Hepatocyte (in vitro differentiated cells): ENCODE results near the gene MAPK4. TPM values are rescaled to one million over a fixed set of nuclear protein-coding genes. Genes with fewer than 3 reads are reported as not detected.
"Not testable (repeated sequence)": the region's sequence is repeated elsewhere in the genome, so short reads cannot be mapped to it uniquely, and the experiment has no call there.

ENCODE experiments used
- DNase-seq: peaks from one replicate; pipeline ENCODE4 v3.0.0-alpha.2; 2016; ENCODE audit warnings: low spot score
- H2AFZ ChIP-seq: fragments of 200-600 bp; sonication (generic); 2 replicates; pipeline ENCODE4 v1.6.0; 2016; ENCODE audit warnings: antibody characterized with exemption, mild to moderate bottlenecking
- H3K27ac ChIP-seq: fragments of 200-600 bp; sonication (generic); 2 replicates; pipeline ENCODE4 v1.5.1; 2016; ENCODE audit warnings: mild to moderate bottlenecking
- H3K27me3 ChIP-seq: fragments of 200-600 bp; sonication (generic); 2 replicates; pipeline ENCODE4 v1.6.1; 2016
- H3K36me3 ChIP-seq: fragments of 200-600 bp; sonication (generic); replicated peaks from 2 replicates; pipeline ENCODE4 v1.5.1; 2016; ENCODE audit warnings: low read depth; ENCODE audit not compliant: insufficient read depth
- H3K4me1 ChIP-seq: fragments of 200-600 bp; sonication (generic); 2 replicates; pipeline ENCODE4 v1.5.1; 2016; ENCODE audit warnings: mild to moderate bottlenecking, moderate library complexity; ENCODE audit not compliant: insufficient read depth
- H3K4me2 ChIP-seq: fragments of 200-600 bp; sonication (generic); 2 replicates; pipeline ENCODE4 v1.6.0; 2016
- H3K4me3 ChIP-seq: fragments of 200-600 bp; sonication (generic); 2 replicates; pipeline ENCODE4 v1.5.1; 2016; ENCODE audit warnings: mild to moderate bottlenecking
- H3K79me2 ChIP-seq: fragments of 200-600 bp; sonication (generic); 2 replicates; pipeline ENCODE4 v1.6.0; 2017; ENCODE audit warnings: mild to moderate bottlenecking
- H3K9me2 ChIP-seq: fragments of 200-600 bp; sonication (generic); replicated peaks from 2 replicates; pipeline ENCODE4 v1.6.0; 2017; ENCODE audit warnings: mild to moderate bottlenecking; ENCODE audit not compliant: insufficient read depth
- H3K9me3 ChIP-seq: fragments of 200-600 bp; sonication (generic); 2 replicates; pipeline ENCODE4 v1.5.1; 2016; ENCODE audit warnings: low read depth, mild to moderate bottlenecking
- H4K20me1 ChIP-seq: fragments of 200-600 bp; sonication (generic); 2 replicates; pipeline ENCODE4 v1.6.0; 2016; ENCODE audit warnings: mild to moderate bottlenecking; ENCODE audit not compliant: insufficient read depth, poor library complexity, severe bottlenecking
- CTCF ChIP-seq: fragments of 200-600 bp; sonication (generic); IDR thresholded peaks from 2 replicates; pipeline ENCODE4 v1.5.1; 2016; ENCODE audit warnings: antibody characterized with exemption, mild to moderate bottlenecking; ENCODE audit not compliant: poor library complexity
- EZH2 ChIP-seq: fragments of 200-600 bp; sonication (generic); IDR thresholded peaks from 2 replicates; pipeline ENCODE4 v1.6.1; 2016; ENCODE audit warnings: antibody characterized with exemption, mild to moderate bottlenecking, borderline replicate concordance
- EZH2phosphoT487 ChIP-seq: fragments of 200-600 bp; sonication (generic); IDR thresholded peaks from one replicate; pipeline ENCODE4 v1.6.1; 2018; ENCODE audit warnings: antibody characterized with exemption, mild to moderate bottlenecking, low read depth, moderate library complexity; ENCODE audit not compliant: unreplicated experiment, severe bottlenecking
- WGBS: methylation state at CpG from one replicate; pipeline ENCODE4 v1.1.6; 2016; ENCODE audit warnings: low lambda C conversion rate; ENCODE audit errors: missing lambda C conversion rate; 5-methylcytosine and 5-hydroxymethylcytosine counted together
- polyA plus RNA-seq: library from polyadenylated mRNA; unstranded; fragments of >200 nt; fragmentation: Nextera tagmentation; extraction: Ambion mirVana; gene quantifications from 2 replicates; pipeline ENCODE4 v1.2.1, GENCODE V29; 2016
- total RNA-seq: library from RNA; depleted of rRNA; stranded (reverse); fragments of >200 nt; gene quantifications from 2 replicates; pipeline ENCODE4 v1.2.3, GENCODE V29; 2014

The MAPK4 gene
- total and polyA plus RNA-seq, 2 experiments from 2014 or later: 2.0 to 2.4 TPM

- TF ChIP-seq CTCF (no peak), EZH2phosphoT487 (no peak), EZH2 (no peak)
- Histone ChIP-seq H3K36me3 (no peaks in the 10 kb centered on the region), H3K79me2 (no peaks in the 10 kb centered on the region), H2AFZ (no peak overlapping the region), H3K27me3 (no peaks in the 10 kb centered on the region), H3K4me3 (no peak overlapping the region), H3K4me1 (no peaks in the 10 kb centered on the region), H3K27ac (no peak overlapping the region), H3K4me2 (no peak overlapping the region), H4K20me1 (no peaks in the 10 kb centered on the region), H3K9me3 (no peaks in the 10 kb centered on the region), H3K9me2 (no peaks in the 10 kb centered on the region)
- WGBS: 68% methylated on average over 3 of the region's 3 CpGs
- no peak for DNase-seq
Observed at GRCh38 chr18:50527636-50528307, 32.1 kb upstream of the MAPK4 start.

GRCh38 chr18:50528806-50529205, 31.1 kb upstream of the MAPK4 start:
- Histone ChIP-seq H3K4me2 (no peak overlapping the region), H3K27ac (no peak overlapping the region), H3K9me2 (no peaks in the 10 kb centered on the region), H3K36me3 (no peaks in the 10 kb centered on the region), H3K4me1 (no peaks in the 10 kb centered on the region), H3K27me3 (no peaks in the 10 kb centered on the region), H2AFZ (no peak overlapping the region), H3K9me3 (peaks cover 8% of the 10 kb centered on the region), H3K4me3 (no peak overlapping the region), H4K20me1 (no peaks in the 10 kb centered on the region), H3K79me2 (no peaks in the 10 kb centered on the region)
- TF ChIP-seq EZH2phosphoT487 (no peak), EZH2 (no peak), CTCF (no peak)
- WGBS: 91% methylated on average over 5 of the region's 5 CpGs
- DNase-seq: no peak

GRCh38 chr18:50533822-50534221, 26.1 kb upstream of the MAPK4 start:
- not testable (repeated sequence) for DNase-seq, H3K36me3 ChIP-seq, H2AFZ ChIP-seq, H3K9me2 ChIP-seq, H3K27me3 ChIP-seq, H3K79me2 ChIP-seq, H3K27ac ChIP-seq, H4K20me1 ChIP-seq, H3K4me3 ChIP-seq, H3K4me2 ChIP-seq, H3K4me1 ChIP-seq
- H3K9me3 ChIP-seq: peaks cover 14% of the 10 kb centered on the region
- 93% methylated on average over 2 of the region's 2 CpGs for WGBS

GRCh38 chr18:50544476-50544875, 15.4 kb upstream of the MAPK4 start:
- WGBS: 89% methylated on average over 4 of the region's 4 CpGs
- H3K79me2 ChIP-seq: not testable (repeated sequence)

More at GRCh38 chr18:50544476-50544875, 15.4 kb upstream of the MAPK4 start:
- H3K27ac ChIP-seq, H3K9me3 ChIP-seq, H3K4me2 ChIP-seq, H2AFZ ChIP-seq, H3K4me1 ChIP-seq, H3K4me3 ChIP-seq, H4K20me1 ChIP-seq, H3K9me2 ChIP-seq, H3K36me3 ChIP-seq, DNase-seq, H3K27me3 ChIP-seq: not testable (repeated sequence)
